ENCODE results near the gene PNPLA7.

DNA sequence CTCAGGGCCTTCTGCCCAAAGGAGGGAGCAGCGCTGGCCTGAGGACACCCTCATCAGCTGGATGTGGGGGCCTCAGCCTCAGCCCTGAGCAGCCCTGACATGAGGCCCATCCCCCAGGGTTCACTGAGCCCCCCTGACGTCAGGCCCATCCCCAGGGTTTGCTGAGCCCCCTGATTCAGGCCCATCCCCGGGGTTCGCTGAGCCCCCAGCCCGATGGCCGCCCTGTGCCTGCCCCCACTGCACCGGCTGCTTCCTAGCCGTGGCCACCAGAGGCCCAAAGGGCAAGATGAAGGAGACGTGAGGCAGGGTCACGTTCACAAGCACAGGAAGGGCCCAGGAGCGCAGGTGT is 71.6 kb downstream of the PNPLA7 start:
- no peak for TF ChIP-seq TAF1 (conservative IDR thresholded peaks at IDR 0.05)
- TF ChIP-seq, protein P1, sequence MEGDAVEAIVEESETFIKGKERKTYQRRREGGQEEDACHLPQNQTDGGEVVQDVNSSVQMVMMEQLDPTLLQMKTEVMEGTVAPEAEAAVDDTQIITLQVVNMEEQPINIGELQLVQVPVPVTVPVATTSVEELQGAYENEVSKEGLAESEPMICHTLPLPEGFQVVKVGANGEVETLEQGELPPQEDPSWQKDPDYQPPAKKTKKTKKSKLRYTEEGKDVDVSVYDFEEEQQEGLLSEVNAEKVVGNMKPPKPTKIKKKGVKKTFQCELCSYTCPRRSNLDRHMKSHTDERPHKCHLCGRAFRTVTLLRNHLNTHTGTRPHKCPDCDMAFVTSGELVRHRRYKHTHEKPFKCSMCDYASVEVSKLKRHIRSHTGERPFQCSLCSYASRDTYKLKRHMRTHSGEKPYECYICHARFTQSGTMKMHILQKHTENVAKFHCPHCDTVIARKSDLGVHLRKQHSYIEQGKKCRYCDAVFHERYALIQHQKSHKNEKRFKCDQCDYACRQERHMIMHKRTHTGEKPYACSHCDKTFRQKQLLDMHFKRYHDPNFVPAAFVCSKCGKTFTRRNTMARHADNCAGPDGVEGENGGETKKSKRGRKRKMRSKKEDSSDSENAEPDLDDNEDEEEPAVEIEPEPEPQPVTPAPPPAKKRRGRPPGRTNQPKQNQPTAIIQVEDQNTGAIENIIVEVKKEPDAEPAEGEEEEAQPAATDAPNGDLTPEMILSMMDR (IDR thresholded peaks at IDR 0.05; ENCODE audit: low read depth, low read length, missing input control): no peak
- TF ChIP-seq, protein P2, sequence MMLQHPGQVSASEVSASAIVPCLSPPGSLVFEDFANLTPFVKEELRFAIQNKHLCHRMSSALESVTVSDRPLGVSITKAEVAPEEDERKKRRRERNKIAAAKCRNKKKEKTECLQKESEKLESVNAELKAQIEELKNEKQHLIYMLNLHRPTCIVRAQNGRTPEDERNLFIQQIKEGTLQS (IDR thresholded peaks at IDR 0.05): no peak
- TF ChIP-seq, protein P3, sequence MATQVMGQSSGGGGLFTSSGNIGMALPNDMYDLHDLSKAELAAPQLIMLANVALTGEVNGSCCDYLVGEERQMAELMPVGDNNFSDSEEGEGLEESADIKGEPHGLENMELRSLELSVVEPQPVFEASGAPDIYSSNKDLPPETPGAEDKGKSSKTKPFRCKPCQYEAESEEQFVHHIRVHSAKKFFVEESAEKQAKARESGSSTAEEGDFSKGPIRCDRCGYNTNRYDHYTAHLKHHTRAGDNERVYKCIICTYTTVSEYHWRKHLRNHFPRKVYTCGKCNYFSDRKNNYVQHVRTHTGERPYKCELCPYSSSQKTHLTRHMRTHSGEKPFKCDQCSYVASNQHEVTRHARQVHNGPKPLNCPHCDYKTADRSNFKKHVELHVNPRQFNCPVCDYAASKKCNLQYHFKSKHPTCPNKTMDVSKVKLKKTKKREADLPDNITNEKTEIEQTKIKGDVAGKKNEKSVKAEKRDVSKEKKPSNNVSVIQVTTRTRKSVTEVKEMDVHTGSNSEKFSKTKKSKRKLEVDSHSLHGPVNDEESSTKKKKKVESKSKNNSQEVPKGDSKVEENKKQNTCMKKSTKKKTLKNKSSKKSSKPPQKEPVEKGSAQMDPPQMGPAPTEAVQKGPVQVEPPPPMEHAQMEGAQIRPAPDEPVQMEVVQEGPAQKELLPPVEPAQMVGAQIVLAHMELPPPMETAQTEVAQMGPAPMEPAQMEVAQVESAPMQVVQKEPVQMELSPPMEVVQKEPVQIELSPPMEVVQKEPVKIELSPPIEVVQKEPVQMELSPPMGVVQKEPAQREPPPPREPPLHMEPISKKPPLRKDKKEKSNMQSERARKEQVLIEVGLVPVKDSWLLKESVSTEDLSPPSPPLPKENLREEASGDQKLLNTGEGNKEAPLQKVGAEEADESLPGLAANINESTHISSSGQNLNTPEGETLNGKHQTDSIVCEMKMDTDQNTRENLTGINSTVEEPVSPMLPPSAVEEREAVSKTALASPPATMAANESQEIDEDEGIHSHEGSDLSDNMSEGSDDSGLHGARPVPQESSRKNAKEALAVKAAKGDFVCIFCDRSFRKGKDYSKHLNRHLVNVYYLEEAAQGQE (IDR thresholded peaks at IDR 0.05): no peak
- TF ChIP-seq RXRA (IDR thresholded peaks at IDR 0.05): no peak
